GM19025 (cell line): ENCODE data around the gene KYAT1.
A peak's percentile ranks its signal among the peaks of the same experiment; 100 is the strongest.
"Not testable (repeated sequence)": the region's sequence is repeated elsewhere in the genome, so short reads cannot be mapped to it uniquely, and the experiment has no call there.

Source experiments
- ATAC-seq: cut with Tn5 transposase; IDR thresholded peaks from one replicate; pipeline ENCODE4 v1.9.1; 2021; ENCODE audit warnings: mild to moderate bottlenecking, low read depth, moderate library complexity; ENCODE audit not compliant: unreplicated experiment

KYAT1 gene

DNA sequence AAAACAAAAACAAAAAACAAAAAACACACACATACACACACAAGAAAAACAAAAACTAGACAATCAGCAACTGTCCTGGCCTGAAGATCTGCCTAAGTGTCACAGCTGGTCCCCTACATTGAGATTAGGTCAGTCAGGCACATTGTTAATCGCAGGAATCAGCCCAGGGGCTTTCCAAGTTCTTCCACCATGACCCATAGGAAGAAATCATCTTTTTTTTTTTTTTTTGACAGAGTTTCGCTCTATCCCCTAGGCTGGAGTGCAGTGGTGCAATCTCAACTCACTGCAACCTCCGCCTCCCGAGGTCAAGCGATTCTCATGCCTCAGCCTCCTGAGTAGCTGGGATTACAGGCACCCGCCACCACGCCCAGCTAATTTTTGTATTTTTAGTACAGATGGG is 38.6 kb downstream of the KYAT1 start:
- not testable (repeated sequence) for ATAC-seq

DNA sequence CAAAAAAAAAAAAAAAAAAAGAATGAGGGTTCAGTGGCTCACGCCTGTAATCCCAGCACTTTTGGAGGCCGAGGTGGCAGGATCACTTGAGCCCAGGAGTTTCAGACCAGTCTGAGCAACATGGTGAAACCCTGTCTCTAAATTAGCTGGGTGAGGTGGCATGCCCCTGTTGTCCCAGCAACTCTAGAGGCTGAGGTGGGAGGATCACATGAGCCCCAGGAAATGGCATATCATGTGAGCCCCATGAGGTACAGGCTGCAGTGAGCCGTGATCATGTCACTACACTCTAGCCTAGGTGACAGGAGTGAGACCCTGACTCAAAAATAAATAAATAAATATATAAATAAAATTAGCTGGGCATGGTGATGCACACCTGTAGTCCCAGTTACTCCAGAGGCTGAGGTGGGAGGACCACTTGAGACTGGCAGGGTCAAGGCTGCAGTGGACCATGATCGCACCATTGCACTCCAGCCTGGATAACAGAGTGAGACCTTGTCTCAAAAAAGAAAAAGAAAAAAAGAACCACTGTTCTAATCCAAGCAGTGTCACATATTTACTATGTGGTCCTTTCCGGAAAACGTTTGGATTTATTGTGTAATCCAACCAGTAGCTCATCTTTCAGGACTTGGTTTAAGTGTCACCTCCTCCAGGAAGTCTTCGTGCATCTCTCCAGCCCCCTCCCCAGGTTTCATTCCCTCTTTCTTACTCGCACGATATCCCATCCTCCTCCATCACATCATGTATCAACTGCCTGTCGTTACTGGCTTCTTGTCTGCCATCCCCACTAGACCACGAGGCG is 39.9 kb downstream of the KYAT1 start:
- no peak for ATAC-seq

DNA sequence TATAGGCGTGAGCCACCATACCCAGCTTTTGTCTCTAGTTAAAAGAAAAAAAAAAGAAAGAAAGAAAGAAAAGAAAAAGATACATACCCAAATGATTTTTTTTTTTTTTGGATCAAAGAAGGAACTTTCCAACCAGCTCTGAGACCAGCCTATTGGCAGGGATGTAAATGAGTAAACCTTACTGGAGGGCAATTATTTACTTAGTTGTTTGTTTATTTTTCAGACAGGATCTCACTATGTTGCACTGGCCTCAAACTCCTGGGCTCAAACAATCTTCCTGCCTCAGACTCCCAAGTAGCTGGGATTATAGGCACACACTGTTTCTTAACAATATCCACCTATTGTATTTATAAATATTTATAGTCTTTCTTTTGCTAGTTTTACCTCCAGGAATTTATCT is 41.2 kb downstream of the KYAT1 start:
- no peak for ATAC-seq

DNA sequence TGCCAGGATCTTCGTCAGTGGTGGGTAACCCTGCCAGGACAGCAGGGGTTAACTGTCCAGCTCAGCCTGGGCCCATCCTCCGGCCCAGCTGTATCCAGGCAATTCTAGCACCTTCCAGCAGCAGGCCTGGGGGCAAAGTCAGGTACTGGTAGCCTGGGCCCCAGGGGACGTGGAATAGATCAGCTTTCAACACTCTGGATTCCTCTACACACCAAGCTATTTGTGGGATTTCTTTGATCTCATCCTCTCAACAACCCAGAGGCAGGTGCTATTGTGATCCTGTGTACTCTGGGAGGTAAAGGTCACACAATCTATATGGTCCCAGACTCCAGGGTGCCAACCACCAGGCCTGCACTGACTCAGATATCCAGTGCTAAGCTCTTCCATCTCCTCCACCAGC is 43.4 kb downstream of the KYAT1 start:
- ATAC-seq, result no peak

DNA sequence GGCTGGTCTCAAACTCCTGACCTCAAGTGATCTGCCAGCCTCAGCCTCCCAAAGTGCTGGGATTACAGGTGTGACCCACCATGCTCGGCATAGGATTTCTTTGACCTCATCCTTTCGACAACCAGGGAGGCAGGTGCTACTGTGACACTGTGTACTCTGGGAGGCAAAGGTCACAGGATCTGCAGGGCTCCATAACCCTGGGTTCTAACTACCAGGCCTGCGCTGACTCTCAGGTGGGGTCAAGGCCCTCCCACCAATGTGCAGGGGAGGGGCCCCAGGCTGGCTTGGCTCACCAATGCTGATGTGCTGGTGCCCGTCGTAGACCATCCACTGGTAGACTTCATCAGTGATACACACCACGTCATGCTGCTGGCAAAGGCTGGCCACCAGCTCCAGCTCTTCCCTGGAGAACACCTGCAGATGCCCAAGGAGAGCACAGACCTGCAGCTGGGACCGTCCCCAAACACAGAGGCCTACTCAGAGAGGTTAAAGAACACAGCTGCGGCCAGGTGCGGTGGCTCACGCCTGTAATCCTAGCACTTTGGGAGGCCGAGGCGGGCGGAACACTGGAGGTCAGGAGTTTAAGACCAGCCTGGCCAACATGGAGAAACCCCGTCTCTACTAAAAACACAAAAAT is 45.1 kb downstream of the KYAT1 start:
- no peak for ATAC-seq

DNA sequence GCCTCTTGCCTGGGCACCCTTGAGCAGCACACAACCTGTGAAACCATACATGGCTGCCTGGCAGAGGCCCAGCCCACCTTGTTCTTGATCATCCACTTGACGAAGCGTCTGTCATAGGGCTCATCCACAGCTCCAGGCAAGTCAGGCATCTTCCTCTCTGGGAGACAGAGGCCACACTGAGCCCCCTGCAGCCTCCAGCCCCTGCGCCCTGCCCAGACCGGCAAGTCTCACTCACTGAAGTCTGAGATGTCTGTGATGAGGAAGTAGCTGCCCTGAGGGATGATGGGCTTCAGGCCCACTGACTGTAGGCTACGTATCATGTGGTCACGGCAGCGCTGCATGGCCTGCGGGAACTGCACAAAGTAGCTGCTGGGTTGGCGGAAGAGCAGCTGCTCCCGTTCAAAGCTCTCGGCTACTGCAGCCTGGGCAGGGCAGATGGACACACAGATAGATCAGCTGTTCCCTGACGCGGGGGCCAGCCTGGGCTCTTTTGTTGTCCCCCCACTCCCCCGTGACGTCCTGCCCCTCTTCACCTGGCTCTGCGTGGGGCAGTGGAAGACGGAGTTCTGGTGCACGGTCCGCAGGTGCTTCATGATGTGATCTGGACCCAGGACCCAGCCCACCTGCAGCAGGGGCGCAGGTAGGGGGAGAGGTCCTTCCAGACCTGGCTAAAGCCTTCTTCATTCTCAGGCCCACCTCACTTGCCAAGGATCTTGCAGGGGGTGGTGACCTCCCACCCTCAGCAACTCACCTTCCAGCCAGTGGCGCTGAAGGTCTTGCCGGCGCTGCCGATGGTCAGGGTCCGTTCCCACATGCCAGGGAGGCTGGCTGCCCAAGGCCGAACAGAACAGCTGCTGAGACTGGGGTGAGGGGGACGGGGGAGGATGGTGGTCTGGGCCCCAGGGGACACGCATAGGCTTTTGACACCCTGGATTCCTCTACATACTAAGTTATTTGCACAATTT is 46.2 kb downstream of the KYAT1 start:
- ATAC-seq, result no peak

DNA sequence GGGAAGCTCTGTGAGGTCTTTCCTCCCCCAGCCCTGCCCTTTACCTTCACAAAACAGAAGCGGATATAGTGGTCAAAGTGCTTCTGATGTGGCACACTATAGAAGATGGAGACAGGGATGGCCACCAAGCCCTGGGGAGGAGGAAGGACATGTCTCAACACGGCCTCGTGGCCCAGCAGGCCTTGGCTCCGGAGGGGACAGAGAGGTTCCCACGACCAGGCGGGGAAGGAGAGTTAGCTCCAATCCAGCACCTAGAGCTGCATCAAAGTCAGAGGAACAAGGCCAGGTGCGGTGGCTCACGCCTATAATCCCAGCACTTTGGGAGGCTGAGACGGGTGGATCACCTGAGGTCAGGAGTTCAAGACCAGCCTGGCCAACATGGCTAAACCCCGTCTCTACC is 48.1 kb downstream of the KYAT1 start:
- ATAC-seq, result no peak

DNA sequence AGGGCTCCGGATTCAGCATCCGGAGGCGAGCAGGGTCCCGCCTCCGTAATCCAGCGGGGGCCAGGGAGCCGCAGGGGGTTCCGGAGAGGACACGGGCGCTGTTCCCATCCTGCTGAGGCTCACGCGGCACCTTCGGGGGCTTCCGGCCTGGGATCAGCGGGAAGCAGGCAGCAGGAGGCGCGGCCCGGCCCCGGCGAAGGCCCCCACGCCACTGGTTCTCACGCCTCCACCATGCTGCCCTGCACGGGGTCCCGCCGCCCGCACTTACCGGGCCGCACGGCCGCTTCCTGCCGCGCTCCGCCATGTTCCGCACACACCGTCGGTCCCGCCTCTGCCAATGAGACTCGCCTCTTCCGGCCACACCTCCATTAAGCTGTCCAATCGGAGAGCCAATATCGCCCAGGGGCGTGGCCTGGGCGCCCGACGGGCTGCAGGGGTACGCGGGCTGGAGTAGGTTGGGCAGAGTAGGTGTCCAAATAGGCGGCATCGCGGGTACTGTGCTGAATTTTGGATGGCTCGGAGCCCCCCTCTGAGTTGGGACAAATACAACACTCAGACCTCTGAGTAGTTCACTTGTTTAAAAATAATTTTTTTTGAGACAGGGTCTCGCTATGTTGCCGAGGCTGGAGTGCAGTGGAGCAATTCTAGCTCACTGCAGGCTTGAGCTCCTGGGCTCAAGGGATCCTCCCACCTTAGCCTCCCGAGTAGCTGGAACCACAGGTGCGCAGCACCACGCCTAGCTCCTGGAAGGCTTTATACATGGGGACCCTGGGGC is 52.1 kb downstream of the KYAT1 start, which contains the start of gene SPOUT1:
SPOUT1 (minus strand) TSS at position 318 of the 775 bp plus-strand sequence; CDS start at position 304, 14 bp downstream.
- peak; percentile 98 for ATAC-seq

DNA sequence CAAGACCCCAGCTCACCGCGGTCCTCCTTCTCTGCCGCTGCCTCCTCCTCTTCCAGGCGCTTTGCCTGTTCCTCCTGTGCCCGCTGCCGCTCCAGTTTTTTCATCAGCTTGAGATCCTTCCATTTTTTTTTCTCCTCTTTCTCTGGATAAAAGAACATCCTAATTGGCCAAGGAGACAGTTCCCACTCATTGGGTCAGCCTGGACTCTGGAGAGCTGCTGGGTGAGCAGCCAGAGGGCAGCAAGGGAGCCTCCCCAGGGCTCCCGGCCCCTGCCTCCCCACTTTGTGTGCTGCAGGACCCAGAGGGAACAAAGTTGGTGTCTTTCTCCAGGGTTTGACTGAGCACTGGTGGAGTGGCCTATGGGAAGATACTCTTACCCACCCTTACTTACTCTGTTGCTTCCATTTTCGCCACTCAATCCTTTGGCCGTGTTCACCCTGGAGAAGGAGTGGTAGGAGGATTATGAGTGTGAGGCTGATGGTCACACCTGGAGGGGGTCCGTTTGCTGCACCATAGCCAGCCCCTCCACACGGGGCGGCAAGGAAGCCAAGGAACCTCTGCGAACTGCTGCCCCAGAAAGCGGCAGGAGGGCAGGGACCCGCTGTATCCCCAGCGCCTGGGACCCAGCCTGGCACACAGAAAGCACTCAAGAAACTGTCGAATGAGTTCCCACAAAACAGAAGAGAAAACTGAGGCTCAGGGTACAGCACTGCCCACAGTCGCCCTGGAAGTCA is 52.9 kb downstream of the KYAT1 start:
- no peak for ATAC-seq

DNA sequence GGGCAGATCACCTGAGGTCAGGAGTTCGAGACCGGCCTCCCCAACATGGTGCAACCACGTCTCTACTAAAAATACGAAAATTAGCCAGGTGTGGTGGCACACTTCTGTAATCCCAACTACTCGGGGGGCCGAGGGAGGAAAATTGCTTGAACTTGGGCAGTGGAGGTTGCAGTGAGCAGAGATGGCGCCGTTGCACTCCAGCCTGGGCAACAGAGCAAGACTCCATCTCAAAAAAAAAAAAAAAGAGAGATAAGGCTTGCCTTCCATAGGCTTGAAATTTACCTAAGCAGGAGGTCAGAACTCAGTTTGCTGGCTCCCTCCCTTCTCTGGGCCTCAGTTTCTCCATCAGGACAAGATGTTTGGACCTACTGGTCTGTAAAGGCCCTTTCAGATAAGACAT is 53.5 kb downstream of the KYAT1 start:
- ATAC-seq, result no peak

DNA sequence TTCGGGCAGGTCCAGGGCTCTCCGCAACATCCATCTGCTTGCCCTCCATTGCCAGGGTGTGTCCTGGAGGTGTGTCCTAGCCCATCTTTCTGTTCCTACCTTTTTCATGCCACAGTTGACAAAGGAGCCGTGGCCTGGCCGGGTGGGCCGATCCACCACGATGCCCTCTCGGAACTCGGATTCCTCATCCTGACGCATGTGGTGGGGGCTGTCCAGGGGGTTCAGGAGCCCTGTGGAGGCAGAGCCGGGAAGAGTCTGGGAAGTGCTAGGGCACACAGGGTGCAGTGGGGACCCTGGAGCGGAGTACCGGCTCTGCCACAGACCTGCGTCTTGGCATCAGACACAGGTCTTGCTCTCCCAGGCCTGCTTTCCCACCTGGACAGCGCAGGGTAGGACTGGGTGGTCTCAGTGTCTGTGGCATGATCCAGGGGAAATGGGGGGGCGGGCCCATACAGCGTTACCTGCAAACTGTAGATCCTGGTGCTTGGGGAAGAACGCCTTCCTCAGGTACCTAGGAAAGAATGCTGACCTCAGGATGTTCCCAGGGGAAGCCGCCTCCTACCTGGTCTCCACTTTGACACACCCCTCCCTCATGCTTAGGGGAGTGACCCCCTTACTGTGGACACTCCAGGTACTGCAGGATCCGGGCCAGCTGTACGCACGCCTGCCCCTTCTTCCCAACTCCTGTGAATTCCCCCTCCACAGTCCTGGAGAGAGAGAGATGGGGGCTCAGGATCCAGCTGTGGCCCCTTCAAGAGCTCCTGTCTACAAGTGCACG is 55.6 kb downstream of the KYAT1 start:
- ATAC-seq, result no peak

DNA sequence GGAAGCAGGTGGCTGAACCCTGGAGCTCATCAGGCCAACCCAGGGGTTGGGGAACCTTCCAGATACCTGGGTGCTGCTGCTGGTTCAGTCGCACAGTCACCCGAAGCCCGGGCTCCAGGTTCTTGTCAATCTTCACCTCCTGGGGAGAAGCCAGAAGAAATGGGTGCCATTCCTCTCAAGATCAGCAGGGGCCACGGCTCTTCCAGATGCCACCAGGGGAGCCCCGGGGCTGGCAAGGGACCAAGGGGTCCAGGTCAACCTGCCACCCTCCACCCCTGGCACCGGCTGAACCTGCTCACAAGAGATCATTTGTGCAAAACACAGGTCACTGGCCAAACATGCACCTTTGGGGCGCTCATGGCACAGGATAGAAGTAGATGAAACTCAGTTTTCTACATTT is 56.8 kb downstream of the KYAT1 start:
- no peak for ATAC-seq

DNA sequence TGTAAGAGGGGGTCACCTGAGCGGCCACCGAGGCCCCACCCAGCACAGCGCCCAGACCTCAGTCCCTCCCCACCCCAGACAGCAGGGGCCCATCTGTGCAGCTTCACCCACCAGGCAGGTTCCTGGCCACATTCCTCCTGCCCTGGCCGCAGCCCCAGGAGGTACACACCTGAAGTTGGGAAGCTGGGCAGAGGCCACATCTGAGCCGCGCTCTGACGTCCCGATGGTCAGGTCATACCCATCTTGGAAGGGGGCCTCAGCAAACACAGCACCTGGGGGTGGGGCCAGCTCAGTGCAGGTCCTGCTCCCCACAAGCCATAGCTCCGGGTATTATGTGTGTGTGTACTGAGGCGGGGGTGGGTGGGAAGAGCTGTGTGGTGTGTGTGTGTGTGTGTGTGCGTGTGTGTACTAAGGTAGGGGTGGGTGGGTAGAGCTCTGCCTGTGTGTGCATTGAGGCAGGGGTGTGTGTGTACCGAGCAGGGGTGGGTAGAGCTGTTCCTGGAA is 57.8 kb downstream of the KYAT1 start:
- no peak for ATAC-seq

DNA sequence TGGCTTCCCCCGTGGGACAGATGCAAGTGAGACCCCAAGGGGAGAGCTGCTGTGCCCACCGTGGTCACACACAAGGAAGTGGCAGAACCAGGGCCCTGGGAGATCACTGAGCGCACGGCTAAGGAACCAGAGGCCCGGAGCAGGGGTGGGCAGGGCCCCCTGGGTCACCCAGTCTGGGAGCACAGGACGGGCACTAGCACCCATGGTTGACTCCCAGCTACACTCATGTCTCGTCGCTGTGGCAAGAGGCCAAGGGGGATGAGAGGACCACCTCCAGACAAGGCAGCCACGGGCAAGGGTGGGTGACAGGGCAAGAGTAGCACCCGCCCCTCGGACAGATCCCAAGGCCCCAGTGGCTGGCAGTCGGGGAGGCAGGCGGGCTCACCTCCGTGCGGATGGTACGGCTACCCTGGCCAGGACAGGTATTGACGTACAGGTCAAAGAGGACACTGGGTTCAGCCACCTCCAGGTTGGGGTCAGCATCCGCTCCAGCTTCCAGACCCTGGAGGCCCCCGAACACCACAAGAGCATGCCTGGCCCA is 58.3 kb downstream of the KYAT1 start:
- no peak for ATAC-seq

DNA sequence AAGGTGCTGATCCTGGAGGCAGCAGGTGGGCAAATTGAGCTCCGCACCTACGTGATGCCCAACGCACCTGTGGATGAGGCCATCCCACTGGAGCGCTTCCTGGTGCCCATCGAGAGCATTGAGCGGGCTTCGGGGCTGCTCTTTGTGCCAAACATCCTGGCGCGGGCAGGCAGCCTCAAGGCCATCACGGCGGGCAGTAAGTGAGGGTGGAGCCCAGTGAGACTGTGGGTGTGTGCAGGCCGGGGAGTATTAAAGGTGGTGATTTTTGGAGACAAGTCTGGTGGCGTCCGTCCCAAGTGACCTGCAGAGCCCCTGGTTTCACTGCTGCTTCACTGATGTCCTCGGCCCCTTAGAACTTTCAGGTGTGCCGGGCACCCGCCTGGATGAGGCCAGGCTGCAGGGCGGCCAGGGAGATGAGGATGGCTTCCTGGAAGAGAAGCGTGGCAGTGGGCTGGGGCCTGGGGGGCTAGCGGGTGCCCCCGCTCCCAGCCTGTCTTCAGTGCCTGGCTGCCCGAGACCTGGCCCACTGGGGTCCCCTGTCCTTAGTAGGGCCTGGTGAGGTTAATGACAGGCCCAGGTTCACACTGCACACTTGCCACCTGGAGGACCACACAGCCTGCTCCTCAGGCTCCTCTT is 59.2 kb downstream of the KYAT1 start:
- ATAC-seq, result no peak

DNA sequence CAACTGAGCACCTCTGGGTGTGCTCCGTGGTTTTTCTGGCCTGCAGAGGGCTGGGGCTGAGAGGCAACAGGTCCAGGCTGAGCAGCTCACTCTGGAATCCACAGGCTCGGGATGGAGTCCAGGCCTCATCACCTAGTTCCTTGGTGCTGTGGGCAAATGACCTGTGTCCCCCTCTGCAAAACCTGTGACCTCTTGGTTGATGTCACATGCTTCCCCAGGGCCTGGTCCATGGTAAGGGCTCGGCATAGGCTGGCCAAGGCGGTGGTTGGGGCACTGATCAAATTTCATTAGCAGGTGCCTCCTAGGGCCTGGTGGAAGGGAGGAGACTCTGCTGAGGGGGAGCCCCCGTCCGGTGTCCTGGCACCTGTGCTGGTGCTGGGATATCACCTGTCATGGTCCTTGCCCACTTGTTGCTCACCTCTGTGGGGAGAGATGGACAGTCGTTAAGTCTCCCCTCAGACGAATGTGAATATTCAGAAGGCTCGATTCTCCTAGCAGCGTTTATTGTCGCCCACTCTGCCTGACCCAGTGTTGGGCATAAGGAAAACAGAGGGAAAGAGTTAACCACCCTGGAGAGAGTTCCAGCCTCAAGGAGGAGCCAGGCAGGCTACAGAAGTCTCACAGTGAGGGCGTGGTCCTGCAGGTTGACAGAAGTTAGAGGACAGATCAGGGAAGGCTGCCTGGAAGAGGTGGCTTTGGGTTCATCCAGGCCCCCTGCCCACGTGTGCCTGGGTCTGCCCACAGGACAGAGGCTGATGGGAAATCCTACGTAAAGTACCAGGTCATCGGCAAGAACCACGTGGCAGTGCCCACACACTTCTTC is 60.0 kb downstream of the KYAT1 start:
- ATAC-seq, result no peak
